HG03103 (cell line): ENCODE data around the gene PPP1R10.

Experiments used
- ATAC-seq: cut with Tn5 transposase; IDR thresholded peaks from one replicate; pipeline ENCODE4 v1.9.1; 2021; ENCODE audit warnings: low read depth; ENCODE audit not compliant: unreplicated experiment

Gene PPP1R10

GRCh38 chr6:30557683-30557981 lies 59.4 kb downstream of the PPP1R10 start:
- no peak for ATAC-seq

GRCh38 chr6:30556906-30557682 lies 59.9 kb downstream of the PPP1R10 start, which contains the start of gene PRR3:
TSS of gene PRR3 (plus strand) at chr6:30557295. CDS start at chr6:30557345, 50 bp downstream.
- ATAC-seq = peak; percentile 44

GRCh38 chr6:30556066-30556905 lies 60.8 kb downstream of the PPP1R10 start, which contains the start of gene GNL1:
TSS of gene GNL1 (minus strand) at chr6:30556489. CDS start at chr6:30556203, 286 bp downstream.
- peak; percentile 69 for ATAC-seq

- ATAC-seq = no peak
These were observed 61.3 kb downstream of the PPP1R10 start for GRCh38 chr6:30555816-30556065.

- no peak for ATAC-seq
These were observed 61.9 kb downstream of the PPP1R10 start for GRCh38 chr6:30554962-30555815.

GRCh38 chr6:30554404-30554803 lies 62.6 kb downstream of the PPP1R10 start:
- no peak for ATAC-seq
